Measurements from ENCODE around the gene PRKN. TPM values are rescaled to one million over a fixed set of nuclear protein-coding genes. Genes with fewer than 3 reads are reported as not detected.

The PRKN gene
- total RNA-seq, 1 experiment from 2014 or later, result 1.2 TPM

GRCh38 chr6:161798844-161799394, 928.6 kb downstream of the PRKN start:
- no peak for DNase-seq (ENCODE audit: low spot score)
- H3K27me3 ChIP-seq (replicated peaks; ENCODE audit: insufficient read depth, low read depth, low read length, poor library complexity), result no peaks in the 10 kb centered on the region
- H3K4me3 ChIP-seq (ENCODE audit: low read depth, low read length, poor library complexity, severe bottlenecking), result no peak overlapping the region
- ChIA-PET POLR2A (ENCODE audit: low non-redundant PET) (no interaction called here), CTCF (no interaction called here)
- no peaks in the 10 kb centered on the region for H3K4me1 ChIP-seq (ENCODE audit: insufficient read depth, low read length, poor library complexity, severe bottlenecking)
- no TSS peak for BruUV-seq (replicated peaks)
- no peak overlapping the region for H3K27ac ChIP-seq (ENCODE audit: low read depth, low read length, poor library complexity, severe bottlenecking)
- no peaks in the 10 kb centered on the region for H3K36me3 ChIP-seq (ENCODE audit: insufficient read depth, low read length, poor library complexity, severe bottlenecking)
- intact Hi-C loops (cut with micrococcal nuclease; ENCODE audit: unreplicated experiment), result no loop called here
- TF ChIP-seq EZH2 (IDR thresholded peaks at IDR 0.05; ENCODE audit: borderline replicate concordance, low read depth, low read length, poor library complexity, severe bottlenecking) (no peak), CTCF (conservative IDR thresholded peaks at IDR 0.05; ENCODE audit: low read depth, low read length) (no peak)
- H3K9me3 ChIP-seq (ENCODE audit: low read depth, low read length, poor library complexity, severe bottlenecking), result no peaks in the 10 kb centered on the region

- ChIA-PET CTCF (no interaction called here), POLR2A (ENCODE audit: low non-redundant PET) (no interaction called here)
- no peaks in the 10 kb centered on the region for H3K9me3 ChIP-seq (ENCODE audit: low read depth, low read length, poor library complexity, severe bottlenecking)
- no TSS peak for BruUV-seq (replicated peaks)
- TF ChIP-seq EZH2 (IDR thresholded peaks at IDR 0.05; ENCODE audit: borderline replicate concordance, low read depth, low read length, poor library complexity, severe bottlenecking), result no peak
- TF ChIP-seq CTCF (conservative IDR thresholded peaks at IDR 0.05; ENCODE audit: low read depth, low read length), result no peak
- no peak overlapping the region for H3K4me3 ChIP-seq (ENCODE audit: low read depth, low read length, poor library complexity, severe bottlenecking)
- no peaks in the 10 kb centered on the region for H3K27me3 ChIP-seq (replicated peaks; ENCODE audit: insufficient read depth, low read depth, low read length, poor library complexity)
- no peak for DNase-seq (ENCODE audit: low spot score)
- H3K36me3 ChIP-seq (ENCODE audit: insufficient read depth, low read length, poor library complexity, severe bottlenecking), result no peaks in the 10 kb centered on the region
- intact Hi-C loops (cut with micrococcal nuclease; ENCODE audit: unreplicated experiment), result no loop called here
- H3K27ac ChIP-seq (ENCODE audit: low read depth, low read length, poor library complexity, severe bottlenecking), result no peak overlapping the region
- H3K4me1 ChIP-seq (ENCODE audit: insufficient read depth, low read length, poor library complexity, severe bottlenecking), result no peaks in the 10 kb centered on the region
These were observed 930.9 kb downstream of the PRKN start for GRCh38 chr6:161796681-161797080.

DNA sequence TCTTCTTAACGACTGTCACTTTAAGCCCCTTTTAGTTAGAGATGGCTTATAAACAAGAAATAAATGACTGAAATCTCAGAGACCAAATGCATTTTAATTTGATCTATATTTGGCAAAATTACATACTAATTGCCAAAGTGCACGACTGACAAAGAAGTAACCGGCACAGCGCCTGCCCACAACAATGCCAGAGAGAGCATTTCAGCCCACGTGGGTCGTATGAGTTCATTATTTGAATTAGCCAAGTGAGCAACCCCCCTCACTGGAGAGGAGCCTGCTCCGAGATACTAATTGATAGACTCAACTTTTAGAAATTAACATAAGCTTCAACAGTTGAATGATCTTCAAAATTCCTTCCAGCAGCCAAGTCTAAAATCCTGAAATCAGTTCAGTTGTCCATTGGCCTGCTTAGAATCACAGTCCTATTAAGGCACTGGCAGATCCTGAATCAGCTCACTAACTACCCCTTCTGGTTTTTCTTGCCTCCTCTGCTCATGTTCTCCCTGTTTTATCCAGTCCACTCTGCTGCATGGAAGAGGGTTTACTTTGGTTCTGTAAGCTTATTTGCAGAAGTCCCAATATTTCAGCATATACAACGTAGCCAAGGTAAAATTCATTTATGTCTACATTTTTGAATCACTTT, 934.6 kb downstream of the PRKN start:
- Histone ChIP-seq H3K4me1 (ENCODE audit: insufficient read depth, low read length, poor library complexity, severe bottlenecking) (no peaks in the 10 kb centered on the region), H3K36me3 (ENCODE audit: insufficient read depth, low read length, poor library complexity, severe bottlenecking) (no peaks in the 10 kb centered on the region), H3K4me3 (ENCODE audit: low read depth, low read length, poor library complexity, severe bottlenecking) (no peak overlapping the region), H3K27ac (ENCODE audit: low read depth, low read length, poor library complexity, severe bottlenecking) (no peak overlapping the region), H3K27me3 (replicated peaks; ENCODE audit: insufficient read depth, low read depth, low read length, poor library complexity) (no peaks in the 10 kb centered on the region), H3K9me3 (ENCODE audit: low read depth, low read length, poor library complexity, severe bottlenecking) (no peaks in the 10 kb centered on the region)
- ChIA-PET CTCF (no interaction called here), POLR2A (ENCODE audit: low non-redundant PET) (no interaction called here)
- intact Hi-C loops (cut with micrococcal nuclease; ENCODE audit: unreplicated experiment), result no loop called here
- no peak for DNase-seq (ENCODE audit: low spot score)
- BruUV-seq (replicated peaks), result no TSS peak
- TF ChIP-seq EZH2 (IDR thresholded peaks at IDR 0.05; ENCODE audit: borderline replicate concordance, low read depth, low read length, poor library complexity, severe bottlenecking) (no peak), CTCF (conservative IDR thresholded peaks at IDR 0.05; ENCODE audit: low read depth, low read length) (no peak)

Measured in A673 (cell line).